ENCODE measurements around the gene DNAH6. TPM values are rescaled to one million over a fixed set of nuclear protein-coding genes. Genes with fewer than 3 reads are reported as not detected.
A peak's percentile ranks its signal among the peaks of the same experiment; 100 is the strongest.

DNAH6 gene
- total RNA-seq, 2 experiments from 2014 or later, result 0.45 to 0.50 TPM

- ChIA-PET CTCF (no interaction called here), POLR2A (interaction anchor here (0.8 to 1.0 kb wide), 2 partner anchors 11 to 261 kb away, joined by 3 read pairs; no protein-coding TSS in a partner anchor)
- DNase-seq, result no peak
- Mint-ChIP-seq H3K4me1 (peaks cover 25% of the 10 kb centered on the region), H3K4me3 (no peak overlapping the region), H3K27me3 (no peaks in the 10 kb centered on the region), H3K36me3 (ENCODE audit: low read depth) (peaks cover 2% of the 10 kb centered on the region), H3K9me3 (peaks cover 3% of the 10 kb centered on the region), H3K27ac (no peak overlapping the region)
Measured at GRCh38 chr2:84646514-84646913, 130.2 kb downstream of the DNAH6 start.

DNA sequence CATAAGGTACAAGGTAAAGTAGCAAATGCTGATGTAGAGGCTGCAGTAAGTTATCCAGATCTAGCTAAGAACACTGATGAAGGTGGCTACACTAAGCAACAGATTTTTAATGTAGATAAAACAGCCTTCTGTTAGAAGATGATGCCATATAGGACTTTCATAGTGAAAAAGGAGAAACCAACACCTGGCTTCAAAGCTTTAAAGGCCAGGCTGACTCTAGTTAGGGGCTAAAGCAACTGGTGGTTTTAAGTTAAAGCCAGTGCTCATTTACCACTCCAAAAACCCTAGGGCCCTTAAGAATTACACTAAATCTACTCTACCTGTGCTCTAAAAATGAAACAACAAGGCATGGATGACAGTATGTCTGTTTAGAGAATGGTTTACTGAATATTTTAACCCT lies 131.0 kb downstream of the DNAH6 start:
- DNase-seq, result no peak

GRCh38 chr2:84649058-84649457 lies 132.8 kb downstream of the DNAH6 start:
- DNase-seq, result no peak
- H3K27me3 Mint-ChIP-seq, result no peaks in the 10 kb centered on the region
- H3K36me3 Mint-ChIP-seq (ENCODE audit: low read depth), result peaks cover 7% of the 10 kb centered on the region
- peaks cover 7% of the 10 kb centered on the region for H3K9me3 Mint-ChIP-seq
- H3K4me1 Mint-ChIP-seq, result peaks cover 42% of the 10 kb centered on the region
- POLR2A ChIA-PET, result interaction anchor here (0.9 kb wide), 1 partner anchor 9 kb away, joined by 4 read pairs; no protein-coding TSS in a partner anchor
- H3K4me3 Mint-ChIP-seq, result no peak overlapping the region
- H3K27ac Mint-ChIP-seq, result no peak overlapping the region
- CTCF ChIA-PET, result interaction anchor here (1.0 kb wide), 1 partner anchor 277 kb away, joined by 3 read pairs; no protein-coding TSS in a partner anchor

More for the DNA sequence above, 131.0 kb downstream of the DNAH6 start:
- peaks cover 2% of the 10 kb centered on the region for H3K36me3 Mint-ChIP-seq (ENCODE audit: low read depth)
- H3K9me3 Mint-ChIP-seq, result peaks cover 3% of the 10 kb centered on the region
- H3K4me1 Mint-ChIP-seq, result peaks cover 28% of the 10 kb centered on the region
- no peaks in the 10 kb centered on the region for H3K27me3 Mint-ChIP-seq
- ChIA-PET CTCF (no interaction called here), POLR2A (interaction anchor here (0.8 kb wide), 1 partner anchor 10 kb away, joined by 3 read pairs; no protein-coding TSS in a partner anchor)
- no peak overlapping the region for H3K27ac Mint-ChIP-seq
- H3K4me3 Mint-ChIP-seq, result no peak overlapping the region

- CTCF ChIA-PET, result interaction anchor here (1.0 kb wide), 1 partner anchor 276 kb away, joined by 3 read pairs; no protein-coding TSS in a partner anchor
- POLR2A ChIA-PET, result interaction anchor here (0.9 kb wide), 1 partner anchor 8 kb away, joined by 4 read pairs; no protein-coding TSS in a partner anchor
- no peak for DNase-seq
- Mint-ChIP-seq H3K4me3 (no peak overlapping the region), H3K27me3 (no peaks in the 10 kb centered on the region), H3K27ac (peak overlapping the region; percentile 21), H3K36me3 (ENCODE audit: low read depth) (peaks cover 7% of the 10 kb centered on the region), H3K9me3 (peaks cover 7% of the 10 kb centered on the region), H3K4me1 (peaks cover 46% of the 10 kb centered on the region)
Measured at GRCh38 chr2:84649487-84650142, 133.3 kb downstream of the DNAH6 start.

GRCh38 chr2:84652431-84652830 lies 136.1 kb downstream of the DNAH6 start:
- no peak for DNase-seq
- ChIA-PET CTCF (interaction anchor here (0.8 to 1.0 kb wide), 2 partner anchors 212 to 273 kb away, joined by 3 to 4 read pairs; no protein-coding TSS in a partner anchor), POLR2A (interaction anchor here (1.0 kb wide), 3 partner anchors 189 to 236 kb away, joined by 3 to 5 read pairs (median 3); no protein-coding TSS in a partner anchor)
- no peaks in the 10 kb centered on the region for H3K27me3 Mint-ChIP-seq
- H3K4me3 Mint-ChIP-seq, result no peak overlapping the region
- H3K4me1 Mint-ChIP-seq, result peaks cover 46% of the 10 kb centered on the region
- H3K9me3 Mint-ChIP-seq, result peaks cover 3% of the 10 kb centered on the region
- peaks cover 7% of the 10 kb centered on the region for H3K36me3 Mint-ChIP-seq (ENCODE audit: low read depth)
- peak overlapping the region; percentile 52 for H3K27ac Mint-ChIP-seq

GRCh38 chr2:84653302-84653701 lies 137.0 kb downstream of the DNAH6 start:
- ChIA-PET POLR2A (no interaction called here), CTCF (interaction anchor here (1.0 kb wide), 1 partner anchor 272 kb away, joined by 3 read pairs; no protein-coding TSS in a partner anchor)
- no peak overlapping the region for H3K4me3 Mint-ChIP-seq
- DNase-seq, result no peak
- H3K27ac Mint-ChIP-seq, result no peak overlapping the region
- no peaks in the 10 kb centered on the region for H3K27me3 Mint-ChIP-seq
- peaks cover 45% of the 10 kb centered on the region for H3K4me1 Mint-ChIP-seq
- H3K9me3 Mint-ChIP-seq, result peaks cover 3% of the 10 kb centered on the region
- peaks cover 7% of the 10 kb centered on the region for H3K36me3 Mint-ChIP-seq (ENCODE audit: low read depth)

- ChIA-PET CTCF (interaction anchor here (0.6 kb wide), 1 partner anchor 134 kb away, joined by 3 read pairs; no protein-coding TSS in a partner anchor), POLR2A (no interaction called here)
- peaks cover 39% of the 10 kb centered on the region for H3K4me1 Mint-ChIP-seq
- H3K27ac Mint-ChIP-seq, result no peak overlapping the region
- no peak for DNase-seq
- no peaks in the 10 kb centered on the region for H3K27me3 Mint-ChIP-seq
- peaks cover 3% of the 10 kb centered on the region for H3K9me3 Mint-ChIP-seq
- H3K36me3 Mint-ChIP-seq (ENCODE audit: low read depth), result peaks cover 7% of the 10 kb centered on the region
- H3K4me3 Mint-ChIP-seq, result no peak overlapping the region
Measured at GRCh38 chr2:84654414-84654813, 138.1 kb downstream of the DNAH6 start.

DNA sequence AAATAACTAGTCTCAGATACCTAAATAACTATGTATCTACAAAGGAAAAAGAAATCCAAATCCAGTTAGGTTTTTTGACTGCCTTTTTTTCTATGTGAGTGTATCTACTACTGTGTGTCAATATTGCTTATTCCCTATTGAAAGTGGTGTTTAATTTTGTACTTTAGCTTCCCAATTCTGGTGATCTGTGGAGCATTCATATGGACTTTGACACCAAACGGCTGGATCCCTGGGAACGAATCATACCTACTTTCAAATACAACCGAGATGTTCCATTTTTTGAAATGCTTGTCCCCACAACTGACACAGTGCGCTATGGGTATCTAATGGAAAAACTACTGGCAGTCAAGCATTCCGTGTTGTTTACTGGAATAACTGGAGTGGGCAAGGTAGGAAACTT lies 152.8 kb downstream of the DNAH6 start:
- Mint-ChIP-seq H3K4me3 (no peak overlapping the region), H3K36me3 (ENCODE audit: low read depth) (no peaks in the 10 kb centered on the region), H3K27me3 (peaks cover 2% of the 10 kb centered on the region), H3K9me3 (no peaks in the 10 kb centered on the region), H3K4me1 (no peaks in the 10 kb centered on the region), H3K27ac (no peak overlapping the region)
- CTCF ChIA-PET, result no interaction called here
- POLR2A ChIA-PET, result no interaction called here
- DNase-seq, result no peak

GRCh38 chr2:84674099-84674498 lies 157.8 kb downstream of the DNAH6 start:
- peaks cover 4% of the 10 kb centered on the region for H3K4me1 Mint-ChIP-seq
- no peak overlapping the region for H3K4me3 Mint-ChIP-seq
- no peak for DNase-seq
- ChIA-PET POLR2A (no interaction called here), CTCF (no interaction called here)
- H3K9me3 Mint-ChIP-seq, result no peaks in the 10 kb centered on the region
- H3K36me3 Mint-ChIP-seq (ENCODE audit: low read depth), result no peaks in the 10 kb centered on the region
- no peak overlapping the region for H3K27ac Mint-ChIP-seq
- H3K27me3 Mint-ChIP-seq, result no peaks in the 10 kb centered on the region

GRCh38 chr2:84674586-84674985 lies 158.3 kb downstream of the DNAH6 start:
- no peaks in the 10 kb centered on the region for H3K27me3 Mint-ChIP-seq
- ChIA-PET POLR2A (no interaction called here), CTCF (no interaction called here)
- DNase-seq, result no peak
- peaks cover 4% of the 10 kb centered on the region for H3K4me1 Mint-ChIP-seq
- no peaks in the 10 kb centered on the region for H3K9me3 Mint-ChIP-seq
- no peak overlapping the region for H3K4me3 Mint-ChIP-seq
- no peaks in the 10 kb centered on the region for H3K36me3 Mint-ChIP-seq (ENCODE audit: low read depth)
- H3K27ac Mint-ChIP-seq, result no peak overlapping the region

DNA sequence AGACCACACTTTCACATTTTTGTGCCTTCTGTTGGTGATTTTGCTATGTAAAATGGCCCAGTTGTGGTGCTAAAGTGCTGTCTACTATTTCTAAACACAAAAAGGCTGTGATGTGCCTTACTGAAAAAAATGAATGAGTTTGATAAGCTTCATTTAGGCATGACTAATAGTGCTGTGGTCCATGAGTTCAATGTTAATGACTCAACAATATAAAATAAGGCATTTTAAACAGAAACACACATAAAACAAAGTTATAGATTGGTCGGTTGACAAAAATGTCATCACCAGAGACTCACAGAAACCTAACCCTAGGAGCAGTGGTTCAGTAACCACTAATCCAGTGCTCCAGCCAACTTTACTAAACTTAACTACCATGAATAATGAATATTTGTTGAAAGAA lies 160.0 kb downstream of the DNAH6 start:
- ChIA-PET CTCF (interaction anchor here (0.6 kb wide), 1 partner anchor 204 kb away, joined by 3 read pairs; no protein-coding TSS in a partner anchor), POLR2A (no interaction called here)

DNA sequence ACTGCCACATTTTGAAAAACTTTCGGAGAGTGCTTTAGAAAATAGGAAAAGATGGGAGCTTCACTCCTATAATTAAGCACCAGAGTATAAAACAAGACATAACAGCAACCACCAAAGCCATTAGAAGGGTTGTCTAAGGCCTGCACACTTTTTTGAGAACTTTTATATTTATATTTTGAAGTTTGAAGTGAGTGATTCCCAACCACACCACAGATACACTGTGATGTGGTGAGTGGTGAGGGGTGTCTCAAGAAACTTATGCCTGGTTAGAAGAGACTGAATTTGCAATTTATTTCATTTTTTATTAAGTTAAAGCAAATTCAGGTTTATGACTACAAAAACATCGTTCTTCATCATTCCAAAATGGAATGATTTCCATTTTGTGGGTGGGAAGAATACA lies 161.9 kb downstream of the DNAH6 start:
- ChIA-PET CTCF (interaction anchor here (0.6 kb wide), 1 partner anchor 10 kb away, joined by 5 read pairs; no protein-coding TSS in a partner anchor), POLR2A (no interaction called here)
- Mint-ChIP-seq H3K9me3 (no peaks in the 10 kb centered on the region), H3K36me3 (ENCODE audit: low read depth) (no peaks in the 10 kb centered on the region), H3K4me3 (no peak overlapping the region), H3K4me1 (peaks cover 4% of the 10 kb centered on the region), H3K27ac (no peak overlapping the region), H3K27me3 (no peaks in the 10 kb centered on the region)
- DNase-seq, result no peak

More for the DNA sequence above, 160.0 kb downstream of the DNAH6 start:
- no peak overlapping the region for H3K27ac Mint-ChIP-seq
- peaks cover 4% of the 10 kb centered on the region for H3K4me1 Mint-ChIP-seq
- DNase-seq, result no peak
- H3K36me3 Mint-ChIP-seq (ENCODE audit: low read depth), result no peaks in the 10 kb centered on the region
- H3K4me3 Mint-ChIP-seq, result no peak overlapping the region
- H3K9me3 Mint-ChIP-seq, result no peaks in the 10 kb centered on the region
- no peaks in the 10 kb centered on the region for H3K27me3 Mint-ChIP-seq

DNA sequence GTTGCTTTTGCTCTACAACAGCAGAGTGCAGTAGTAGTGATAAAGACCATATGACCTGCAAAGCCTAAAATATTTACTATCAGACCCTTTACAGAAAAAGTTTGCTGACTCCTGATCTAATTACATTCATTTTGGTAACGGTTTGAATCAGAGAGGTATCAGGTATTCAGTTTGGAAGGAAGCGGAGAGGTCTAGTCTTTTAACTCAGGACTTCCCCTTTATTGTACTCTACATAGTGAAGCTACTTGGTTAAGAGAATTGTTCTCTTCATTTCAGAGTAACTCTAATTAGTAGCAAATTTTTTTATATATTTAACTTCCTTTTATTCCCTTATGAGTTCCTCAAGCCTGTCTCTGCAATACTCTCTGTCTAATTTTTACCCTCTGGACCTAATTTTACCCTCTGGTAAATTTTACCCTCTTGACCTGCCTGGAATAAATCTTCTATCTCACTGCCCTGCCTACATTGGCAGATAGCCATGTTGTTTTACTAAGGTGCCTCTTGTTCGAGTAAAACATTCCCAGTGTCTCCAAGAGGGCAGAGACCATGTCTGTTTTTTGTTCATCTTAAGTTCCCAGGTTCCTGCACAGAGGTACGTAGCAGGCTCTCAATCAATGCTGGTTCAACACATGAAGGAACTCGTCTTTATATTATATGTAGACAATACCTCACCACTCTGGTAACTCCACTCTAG lies 170.6 kb downstream of the DNAH6 start:
- H3K27me3 Mint-ChIP-seq, result no peaks in the 10 kb centered on the region
- peaks cover 2% of the 10 kb centered on the region for H3K4me1 Mint-ChIP-seq
- no peaks in the 10 kb centered on the region for H3K9me3 Mint-ChIP-seq
- POLR2A ChIA-PET, result no interaction called here
- H3K4me3 Mint-ChIP-seq, result no peak overlapping the region
- H3K36me3 Mint-ChIP-seq (ENCODE audit: low read depth), result no peaks in the 10 kb centered on the region
- no peak overlapping the region for H3K27ac Mint-ChIP-seq
- no peak for DNase-seq
- CTCF ChIA-PET, result no interaction called here

All from activated CD4-positive, alpha-beta memory T cell treated with anti-CD3 and anti-CD28 coated beads, Interleukin-2, amount 10 ng/mL, durations not matched to agents 7 days and 5 days (primary cell).